ENCODE data around the gene GSC. TPM values are rescaled to one million over a fixed set of nuclear protein-coding genes. Genes with fewer than 3 reads are reported as not detected.

Gene GSC
- total RNA-seq, 1 experiment from 2014 or later: not detected

DNA sequence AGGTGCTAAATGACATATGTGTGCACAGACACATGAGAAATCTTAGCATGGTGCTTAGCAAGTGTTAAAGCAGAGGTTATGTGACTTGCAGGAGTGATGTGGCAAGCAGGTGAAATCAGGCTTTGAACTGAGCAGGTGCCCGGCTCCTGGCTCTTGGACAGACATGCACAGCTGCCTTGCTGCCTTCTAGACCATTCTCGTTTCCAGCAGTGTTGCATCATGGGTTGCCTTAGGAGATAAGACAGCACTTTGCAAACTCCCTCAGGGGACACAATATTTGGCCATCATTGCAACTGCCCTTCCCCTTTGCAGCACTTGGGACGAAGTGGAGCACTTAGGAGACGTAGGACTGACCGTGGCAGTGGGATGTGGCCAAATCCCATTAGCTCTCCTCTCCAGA, 17.2 kb upstream of the GSC start:
- Histone ChIP-seq H4K20me1 (ENCODE audit: control insufficient read depth, insufficient read depth, insufficient read length) (no peaks in the 10 kb centered on the region), H3K9me3 (ENCODE audit: control insufficient read depth, low read depth, low read length) (no peaks in the 10 kb centered on the region), H4K91ac (ENCODE audit: insufficient read length, low read depth, low read length) (no peak overlapping the region), H2BK120ac (ENCODE audit: low read depth, low read length, poor library complexity, severe bottlenecking) (no peak overlapping the region), H2BK15ac (ENCODE audit: low read depth, low read length) (no peak overlapping the region), H3K9ac (ENCODE audit: extremely low read depth, insufficient read length, low read length) (no peak overlapping the region), H2BK20ac (ENCODE audit: low read depth, low read length, poor library complexity, severe bottlenecking) (no peak overlapping the region), H2BK12ac (ENCODE audit: insufficient read length, low read depth, low read length) (no peak overlapping the region), H2BK5ac (ENCODE audit: insufficient read length, low read length) (no peak overlapping the region), H3K4me1 (ENCODE audit: insufficient read depth, low read length) (no peaks in the 10 kb centered on the region), H2AFZ (ENCODE audit: low read length) (no peak overlapping the region), H2AK5ac (ENCODE audit: insufficient read length, low read length) (no peak overlapping the region), H3K27me3 (ENCODE audit: insufficient read depth, low read length) (no peaks in the 10 kb centered on the region), H3K4me2 (ENCODE audit: insufficient read depth, insufficient read length, low read length) (no peak overlapping the region), H4K5ac (ENCODE audit: insufficient read length, low read depth, low read length) (no peak overlapping the region), H3K18ac (ENCODE audit: insufficient read length, low read depth, low read length) (no peak overlapping the region), H3K79me2 (ENCODE audit: insufficient read depth, low read length) (no peaks in the 10 kb centered on the region), H3K23me2 (ENCODE audit: insufficient read length, low read depth, low read length, poor library complexity, severe bottlenecking) (no peaks in the 10 kb centered on the region), H3K23ac (ENCODE audit: insufficient read length, low read depth, low read length) (no peak overlapping the region), H3T11ph (ENCODE audit: low read length) (no peak overlapping the region), H3K56ac (ENCODE audit: insufficient read length, low read depth, low read length) (no peak overlapping the region), H3K27ac (ENCODE audit: insufficient read length, low read depth, low read length) (no peak overlapping the region), H3K14ac (ENCODE audit: insufficient read depth, low read length) (no peak overlapping the region), H3K79me1 (ENCODE audit: insufficient read depth, low read depth, low read length, poor library complexity, severe bottlenecking) (no peaks in the 10 kb centered on the region), H4K8ac (replicated peaks; ENCODE audit: insufficient read length, low read depth, low read length) (no peak overlapping the region), H3K4ac (ENCODE audit: low read depth, low read length) (no peak overlapping the region)
- TF ChIP-seq, protein P1, sequence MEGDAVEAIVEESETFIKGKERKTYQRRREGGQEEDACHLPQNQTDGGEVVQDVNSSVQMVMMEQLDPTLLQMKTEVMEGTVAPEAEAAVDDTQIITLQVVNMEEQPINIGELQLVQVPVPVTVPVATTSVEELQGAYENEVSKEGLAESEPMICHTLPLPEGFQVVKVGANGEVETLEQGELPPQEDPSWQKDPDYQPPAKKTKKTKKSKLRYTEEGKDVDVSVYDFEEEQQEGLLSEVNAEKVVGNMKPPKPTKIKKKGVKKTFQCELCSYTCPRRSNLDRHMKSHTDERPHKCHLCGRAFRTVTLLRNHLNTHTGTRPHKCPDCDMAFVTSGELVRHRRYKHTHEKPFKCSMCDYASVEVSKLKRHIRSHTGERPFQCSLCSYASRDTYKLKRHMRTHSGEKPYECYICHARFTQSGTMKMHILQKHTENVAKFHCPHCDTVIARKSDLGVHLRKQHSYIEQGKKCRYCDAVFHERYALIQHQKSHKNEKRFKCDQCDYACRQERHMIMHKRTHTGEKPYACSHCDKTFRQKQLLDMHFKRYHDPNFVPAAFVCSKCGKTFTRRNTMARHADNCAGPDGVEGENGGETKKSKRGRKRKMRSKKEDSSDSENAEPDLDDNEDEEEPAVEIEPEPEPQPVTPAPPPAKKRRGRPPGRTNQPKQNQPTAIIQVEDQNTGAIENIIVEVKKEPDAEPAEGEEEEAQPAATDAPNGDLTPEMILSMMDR (conservative IDR thresholded peaks at IDR 0.05): no peak
- no peak overlapping the region for H3K4me3 Mint-ChIP-seq
- no peak for DNase-seq
- no peak overlapping the region for H3K27ac Mint-ChIP-seq
- WGBS (ENCODE audit: extremely low coverage, insufficient read length, low lambda C conversion rate): no CpG with 5 or more reads among the region's 5 CpGs
- H3K9me3 Mint-ChIP-seq: no peaks in the 10 kb centered on the region
- H3K36me3 Mint-ChIP-seq (ENCODE audit: insufficient read depth in 1 of 3, low read depth in 3 of 3): no peaks in the 10 kb centered on the region
- H3K4me1 Mint-ChIP-seq: 0 out of 4 replicates have a peak, but pooled peaks cover 0 to 2% of the 10 kb centered on the region in 2 experiments
- H3K27me3 Mint-ChIP-seq (ENCODE audit: low read depth): peaks cover 35% of the 10 kb centered on the region

All from H9 (cell line).